ENCODE measurements around the gene ABCD3. TPM values are rescaled to one million over a fixed set of nuclear protein-coding genes. Genes with fewer than 3 reads are reported as not detected.

ABCD3 gene
- total and polyA plus RNA-seq, 2 of the 4 experiments (the other 2 are of a cell fraction) = 13.6 to 32.6 TPM

DNA sequence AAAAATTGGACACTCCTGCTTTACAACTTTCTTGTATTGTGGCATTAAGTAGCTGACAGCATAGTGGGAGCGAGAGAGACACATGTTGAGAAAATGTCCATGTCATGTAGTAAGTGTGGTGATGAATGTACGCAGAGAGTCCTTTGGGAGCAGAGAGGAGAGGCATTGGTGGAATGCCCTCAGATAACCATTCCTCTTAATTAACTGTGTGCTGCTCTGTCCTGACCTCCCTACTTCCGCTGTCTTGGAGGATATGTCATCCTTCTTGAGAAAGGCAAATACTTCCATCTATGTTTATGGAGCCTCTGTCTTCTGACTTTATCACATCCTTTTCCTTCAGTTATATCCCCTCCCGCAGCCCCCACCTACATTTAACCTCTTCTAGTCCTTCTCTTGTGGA lies 85.0 kb downstream of the ABCD3 start:
- H4K91ac ChIP-seq (ENCODE audit: insufficient read depth, low read depth, low read length) = no peak overlapping the region
- H3K56ac ChIP-seq (ENCODE audit: extremely low read depth, insufficient read depth, low read length) = no peak overlapping the region
- ATAC-seq (ENCODE audit: low read depth) = no peak
- H3K4me3 ChIP-seq (ENCODE audit: insufficient read depth, low read depth, low read length) = no peak overlapping the region
- TF ChIP-seq SMC3 (IDR thresholded peaks at IDR 0.05; ENCODE audit: low read depth, low read length) (no peak), BHLHE40 (IDR thresholded peaks at IDR 0.05; ENCODE audit: low read depth, low read length) (no peak), RCOR1 (IDR thresholded peaks at IDR 0.05; ENCODE audit: insufficient replicate concordance, low read length) (no peak), NFE2L2 (IDR thresholded peaks at IDR 0.05; ENCODE audit: low read depth, low read length) (no peak), POLR2A (IDR thresholded peaks at IDR 0.05; ENCODE audit: low read depth, low read length) (no peak), RAD21 (IDR thresholded peaks at IDR 0.05; ENCODE audit: low read length) (no peak), FOS (IDR thresholded peaks at IDR 0.05; ENCODE audit: low read depth, low read length) (no peak), MAZ (IDR thresholded peaks at IDR 0.05; ENCODE audit: borderline replicate concordance, low read depth, low read length) (no peak), CHD1 (IDR thresholded peaks at IDR 0.05; ENCODE audit: low read depth, low read length) (no peak), MAFK (IDR thresholded peaks at IDR 0.05; ENCODE audit: low read depth, low read length) (no peak), CTCF (conservative IDR thresholded peaks at IDR 0.05; ENCODE audit: low read depth, low read length) (no peak)
- TF ChIP-seq, protein P1, sequence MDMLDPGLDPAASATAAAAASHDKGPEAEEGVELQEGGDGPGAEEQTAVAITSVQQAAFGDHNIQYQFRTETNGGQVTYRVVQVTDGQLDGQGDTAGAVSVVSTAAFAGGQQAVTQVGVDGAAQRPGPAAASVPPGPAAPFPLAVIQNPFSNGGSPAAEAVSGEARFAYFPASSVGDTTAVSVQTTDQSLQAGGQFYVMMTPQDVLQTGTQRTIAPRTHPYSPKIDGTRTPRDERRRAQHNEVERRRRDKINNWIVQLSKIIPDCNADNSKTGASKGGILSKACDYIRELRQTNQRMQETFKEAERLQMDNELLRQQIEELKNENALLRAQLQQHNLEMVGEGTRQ (IDR thresholded peaks at IDR 0.05; ENCODE audit: low read depth, low read length) = no peak
- TF ChIP-seq, protein P2, sequence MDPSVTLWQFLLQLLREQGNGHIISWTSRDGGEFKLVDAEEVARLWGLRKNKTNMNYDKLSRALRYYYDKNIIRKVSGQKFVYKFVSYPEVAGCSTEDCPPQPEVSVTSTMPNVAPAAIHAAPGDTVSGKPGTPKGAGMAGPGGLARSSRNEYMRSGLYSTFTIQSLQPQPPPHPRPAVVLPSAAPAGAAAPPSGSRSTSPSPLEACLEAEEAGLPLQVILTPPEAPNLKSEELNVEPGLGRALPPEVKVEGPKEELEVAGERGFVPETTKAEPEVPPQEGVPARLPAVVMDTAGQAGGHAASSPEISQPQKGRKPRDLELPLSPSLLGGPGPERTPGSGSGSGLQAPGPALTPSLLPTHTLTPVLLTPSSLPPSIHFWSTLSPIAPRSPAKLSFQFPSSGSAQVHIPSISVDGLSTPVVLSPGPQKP (IDR thresholded peaks at IDR 0.05; ENCODE audit: borderline replicate concordance, low read depth, low read length) = no peak
- H4K8ac ChIP-seq (ENCODE audit: low read depth in 2 of 2, low read length in 2 of 2) = no peak overlapping the region
- no peak overlapping the region for H2AFZ ChIP-seq (replicated peaks; ENCODE audit: low read length, poor library complexity)
- no peak overlapping the region for H3K9ac ChIP-seq (ENCODE audit: low read depth, low read length)
- no peak overlapping the region for H3K27ac ChIP-seq (ENCODE audit: insufficient read depth, low read length)
- H4K5ac ChIP-seq (ENCODE audit: low read depth, low read length) = no peak overlapping the region
- in situ Hi-C loops (cut with MboI; ENCODE audit: low sequenced_read_pairs) (no loop called here), dilution Hi-C loops (cut with HindIII; ENCODE audit: low sequenced_read_pairs, unreplicated experiment) (no loop called here), intact Hi-C loops (cut with micrococcal nuclease) (no loop called here)
- no peak overlapping the region for H3K18ac ChIP-seq (ENCODE audit: low read depth, low read length)
- H3K36me3 ChIP-seq (ENCODE audit: control insufficient read depth, insufficient read depth, low read length) = peaks cover 18% of the 10 kb centered on the region
- no peak overlapping the region for H3K14ac ChIP-seq (replicated peaks; ENCODE audit: low read depth, low read length)
- no peaks in the 10 kb centered on the region; the same call in 1 of the 2 replicates for H3K9me1 ChIP-seq (ENCODE audit: insufficient read depth, low read length)
- no peak overlapping the region for H3K4me2 ChIP-seq (ENCODE audit: low read depth, low read length)
- BruUV-seq (replicated peaks) = no TSS peak
- no peak for DNase-seq
- no peak overlapping the region for H2BK20ac ChIP-seq (ENCODE audit: low read depth, low read length)
- H3K27me3 ChIP-seq (ENCODE audit: control insufficient read depth, insufficient read depth, low read length) = no peaks in the 10 kb centered on the region
- H4K20me1 ChIP-seq (ENCODE audit: insufficient read depth, low read length) = no peaks in the 10 kb centered on the region
- POLR2A ChIA-PET (ENCODE audit: unreplicated experiment) = no interaction called here
- H2AK5ac ChIP-seq (ENCODE audit: low read depth, low read length) = no peak overlapping the region
- H3K9me3 ChIP-seq (ENCODE audit: control insufficient read depth, insufficient read depth, low read length) = no peaks in the 10 kb centered on the region
- H2AK9ac ChIP-seq (replicated peaks; ENCODE audit: low read depth, low read length, poor library complexity) = no peak overlapping the region
- no peaks in the 10 kb centered on the region for H3K4me1 ChIP-seq (ENCODE audit: control insufficient read depth, insufficient read depth, low read length)
- WGBS, 2 experiments (ENCODE audit: extremely low coverage in 2 of 2, insufficient read length in 1 of 2) = 40% methylated on average over 1 of the region's 4 CpGs; no CpG with 5 or more reads in 1 of the 2 experiments
- H3K23ac ChIP-seq (ENCODE audit: low read depth, low read length) = no peak overlapping the region
- H2BK15ac ChIP-seq (ENCODE audit: low read depth, low read length) = no peak overlapping the region
- no peak overlapping the region for H2BK120ac ChIP-seq (ENCODE audit: low read depth, low read length)
- H2BK5ac ChIP-seq (ENCODE audit: low read depth, low read length, poor library complexity, severe bottlenecking) = no peak overlapping the region
- H3K4ac ChIP-seq (ENCODE audit: low read depth, low read length) = no peak overlapping the region
- H3K79me1 ChIP-seq (ENCODE audit: low read depth in 1 of 2, low read length in 2 of 2) = peaks cover 0 to 2% of the 10 kb centered on the region in 2 experiments; a peak in 1 of 4 replicates
- CTCF ChIA-PET = interaction anchor here (0.7 kb wide), 1 partner anchor 397 kb away, joined by 3 read pairs; no protein-coding TSS in a partner anchor
